Activated CD4-positive, alpha-beta T cell treated with anti-CD3 and anti-CD28 coated beads, Interleukin-2, amount 50 U/mL, for 1 hour (primary cell): ENCODE data around the gene ADAM33.

Experiments used
- DNase-seq: peaks from one replicate; pipeline ENCODE4 v3.0.0-alpha.2; 2020

Gene ADAM33

GRCh38 chr20:3635346-3635745 lies 46.5 kb downstream of the ADAM33 start:
- DNase-seq = no peak

GRCh38 chr20:3633913-3634478 lies 47.8 kb downstream of the ADAM33 start:
- DNase-seq = no peak

GRCh38 chr20:3632311-3633004 lies 49.4 kb downstream of the ADAM33 start:
- DNase-seq = no peak

- no peak for DNase-seq
These were observed 50.3 kb downstream of the ADAM33 start for GRCh38 chr20:3631534-3631933.

- no peak for DNase-seq
These were observed 51.4 kb downstream of the ADAM33 start for GRCh38 chr20:3630429-3630828.

- DNase-seq = no peak
These were observed 51.9 kb downstream of the ADAM33 start for GRCh38 chr20:3629893-3630292.

- no peak for DNase-seq
These were observed 53.1 kb downstream of the ADAM33 start for GRCh38 chr20:3628502-3629314.

GRCh38 chr20:3627476-3627875 lies 54.3 kb downstream of the ADAM33 start:
- no peak for DNase-seq

- DNase-seq = no peak
These were observed 59.4 kb downstream of the ADAM33 start for GRCh38 chr20:3622406-3622805.

GRCh38 chr20:3621111-3621510 lies 60.7 kb downstream of the ADAM33 start:
- DNase-seq = no peak
